ENCODE measurements around the gene PTPRN2. TPM values are rescaled to one million over a fixed set of nuclear protein-coding genes. Genes with fewer than 3 reads are reported as not detected.

The PTPRN2 gene
- total RNA-seq, 1 experiment from 2014 or later: 0.11 TPM

DNA sequence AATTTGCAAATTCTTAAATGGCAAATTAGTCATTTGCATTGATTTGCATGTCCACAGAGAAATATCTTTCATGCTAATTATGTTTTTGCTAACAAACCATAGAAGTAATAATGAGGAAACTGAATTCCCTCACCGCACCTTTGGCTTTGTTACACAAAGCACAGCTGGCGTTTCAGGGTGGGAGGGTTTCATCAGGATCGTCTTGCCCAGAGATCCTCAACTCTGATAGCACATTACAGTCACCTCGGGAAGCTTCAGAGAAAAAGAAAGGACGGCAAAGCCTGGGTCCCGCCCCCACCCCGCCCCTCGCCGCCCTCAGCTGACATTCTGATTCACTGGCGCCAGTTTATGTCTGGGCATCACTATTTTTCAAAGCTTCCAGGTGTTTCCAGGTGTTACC, 119.4 kb downstream of the PTPRN2 start:
- TF ChIP-seq, protein P1, sequence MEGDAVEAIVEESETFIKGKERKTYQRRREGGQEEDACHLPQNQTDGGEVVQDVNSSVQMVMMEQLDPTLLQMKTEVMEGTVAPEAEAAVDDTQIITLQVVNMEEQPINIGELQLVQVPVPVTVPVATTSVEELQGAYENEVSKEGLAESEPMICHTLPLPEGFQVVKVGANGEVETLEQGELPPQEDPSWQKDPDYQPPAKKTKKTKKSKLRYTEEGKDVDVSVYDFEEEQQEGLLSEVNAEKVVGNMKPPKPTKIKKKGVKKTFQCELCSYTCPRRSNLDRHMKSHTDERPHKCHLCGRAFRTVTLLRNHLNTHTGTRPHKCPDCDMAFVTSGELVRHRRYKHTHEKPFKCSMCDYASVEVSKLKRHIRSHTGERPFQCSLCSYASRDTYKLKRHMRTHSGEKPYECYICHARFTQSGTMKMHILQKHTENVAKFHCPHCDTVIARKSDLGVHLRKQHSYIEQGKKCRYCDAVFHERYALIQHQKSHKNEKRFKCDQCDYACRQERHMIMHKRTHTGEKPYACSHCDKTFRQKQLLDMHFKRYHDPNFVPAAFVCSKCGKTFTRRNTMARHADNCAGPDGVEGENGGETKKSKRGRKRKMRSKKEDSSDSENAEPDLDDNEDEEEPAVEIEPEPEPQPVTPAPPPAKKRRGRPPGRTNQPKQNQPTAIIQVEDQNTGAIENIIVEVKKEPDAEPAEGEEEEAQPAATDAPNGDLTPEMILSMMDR (conservative IDR thresholded peaks at IDR 0.05; ENCODE audit: low read depth, low read length): no peak
- no peak for TF ChIP-seq EZH2 (IDR thresholded peaks at IDR 0.05; ENCODE audit: borderline replicate concordance, low read depth, low read length, poor library complexity, severe bottlenecking)
- Histone ChIP-seq H3K9me3 (ENCODE audit: low read depth, low read length, poor library complexity, severe bottlenecking) (no peaks in the 10 kb centered on the region), H3K27me3 (replicated peaks; ENCODE audit: insufficient read depth, low read depth, low read length, poor library complexity) (peaks cover 13% of the 10 kb centered on the region), H3K4me3 (ENCODE audit: low read depth, low read length, poor library complexity, severe bottlenecking) (no peak overlapping the region), H3K27ac (ENCODE audit: low read depth, low read length, poor library complexity, severe bottlenecking) (no peak overlapping the region), H3K36me3 (ENCODE audit: insufficient read depth, low read length, poor library complexity, severe bottlenecking) (no peaks in the 10 kb centered on the region), H3K4me1 (ENCODE audit: insufficient read depth, low read length, poor library complexity, severe bottlenecking) (no peaks in the 10 kb centered on the region)
- intact Hi-C loops (cut with micrococcal nuclease; ENCODE audit: unreplicated experiment): no loop called here
- no peak for DNase-seq (ENCODE audit: low spot score)
- ChIA-PET POLR2A (ENCODE audit: low non-redundant PET) (no interaction called here), CTCF (no interaction called here)
- no TSS peak for BruUV-seq (replicated peaks)

DNA sequence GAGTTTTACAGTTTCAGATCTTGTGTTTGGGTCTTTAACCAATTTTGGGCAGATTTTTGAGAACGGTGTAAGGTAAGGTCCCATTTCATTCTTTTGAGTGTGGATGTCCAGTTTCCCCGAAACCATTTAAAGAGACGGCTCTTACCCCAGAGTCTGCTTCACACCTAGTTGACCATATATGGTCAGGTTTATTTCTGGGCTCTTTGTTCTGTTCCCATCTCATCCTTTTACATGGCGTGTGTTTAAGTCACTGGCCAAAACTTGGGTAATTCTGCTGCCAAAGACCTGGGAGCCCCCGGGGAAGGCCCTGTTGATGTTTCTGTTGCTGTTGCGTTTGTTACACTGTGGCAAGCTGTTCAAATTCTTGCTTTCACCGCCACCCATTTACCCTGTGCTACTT, 120.1 kb downstream of the PTPRN2 start:
- Histone ChIP-seq H3K27ac (ENCODE audit: low read depth, low read length, poor library complexity, severe bottlenecking) (no peak overlapping the region), H3K4me3 (ENCODE audit: low read depth, low read length, poor library complexity, severe bottlenecking) (no peak overlapping the region), H3K36me3 (ENCODE audit: insufficient read depth, low read length, poor library complexity, severe bottlenecking) (no peaks in the 10 kb centered on the region), H3K4me1 (ENCODE audit: insufficient read depth, low read length, poor library complexity, severe bottlenecking) (no peaks in the 10 kb centered on the region), H3K9me3 (ENCODE audit: low read depth, low read length, poor library complexity, severe bottlenecking) (no peaks in the 10 kb centered on the region), H3K27me3 (replicated peaks; ENCODE audit: insufficient read depth, low read depth, low read length, poor library complexity) (peaks cover 13% of the 10 kb centered on the region)
- POLR2A ChIA-PET (ENCODE audit: low non-redundant PET): no interaction called here
- TF ChIP-seq EZH2 (IDR thresholded peaks at IDR 0.05; ENCODE audit: borderline replicate concordance, low read depth, low read length, poor library complexity, severe bottlenecking): no peak
- TF ChIP-seq, protein P1 (conservative IDR thresholded peaks at IDR 0.05; ENCODE audit: low read depth, low read length): no peak
- no TSS peak for BruUV-seq (replicated peaks)
- intact Hi-C loops (cut with micrococcal nuclease; ENCODE audit: unreplicated experiment): no loop called here
- CTCF ChIA-PET: no interaction called here
- DNase-seq (ENCODE audit: low spot score): no peak

DNA sequence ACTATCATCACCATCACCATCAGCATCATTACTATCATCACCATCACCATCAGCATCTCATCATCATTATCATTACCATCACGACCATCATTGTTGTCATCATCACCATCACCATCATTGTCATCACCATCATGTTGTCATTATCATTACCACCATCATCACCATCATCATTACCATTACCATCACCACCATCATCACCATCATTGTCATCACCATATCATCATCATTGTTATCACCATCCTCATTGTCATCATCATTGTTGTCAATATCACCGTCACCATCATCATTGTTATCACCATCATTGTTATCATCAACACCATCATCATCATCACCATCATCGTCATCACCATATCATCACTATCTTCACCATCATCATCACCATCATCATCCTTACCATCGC, 124.3 kb downstream of the PTPRN2 start:
- intact Hi-C loops (cut with micrococcal nuclease; ENCODE audit: unreplicated experiment): no loop called here
- H3K27ac ChIP-seq (ENCODE audit: low read depth, low read length, poor library complexity, severe bottlenecking): no peak overlapping the region
- no TSS peak for BruUV-seq (replicated peaks)
- ChIA-PET POLR2A (ENCODE audit: low non-redundant PET) (no interaction called here), CTCF (no interaction called here)
- no peaks in the 10 kb centered on the region for H3K9me3 ChIP-seq (ENCODE audit: low read depth, low read length, poor library complexity, severe bottlenecking)
- peaks cover 13% of the 10 kb centered on the region for H3K27me3 ChIP-seq (replicated peaks; ENCODE audit: insufficient read depth, low read depth, low read length, poor library complexity)
- H3K4me3 ChIP-seq (ENCODE audit: low read depth, low read length, poor library complexity, severe bottlenecking): no peak overlapping the region
- H3K36me3 ChIP-seq (ENCODE audit: insufficient read depth, low read length, poor library complexity, severe bottlenecking): no peaks in the 10 kb centered on the region
- TF ChIP-seq, protein P1 (conservative IDR thresholded peaks at IDR 0.05; ENCODE audit: low read depth, low read length): no peak
- TF ChIP-seq EZH2 (IDR thresholded peaks at IDR 0.05; ENCODE audit: borderline replicate concordance, low read depth, low read length, poor library complexity, severe bottlenecking): no peak
- H3K4me1 ChIP-seq (ENCODE audit: insufficient read depth, low read length, poor library complexity, severe bottlenecking): no peaks in the 10 kb centered on the region
- DNase-seq (ENCODE audit: low spot score): no peak

Data from A673 (cell line).